ENCODE measurements around the gene DLX5. TPM values are rescaled to one million over a fixed set of nuclear protein-coding genes. Genes with fewer than 3 reads are reported as not detected.
A peak's percentile ranks its signal among the peaks of the same experiment; 100 is the strongest.

The DLX5 gene
- total RNA-seq, 2 donors from 2014 or later: not detected

GRCh38 chr7:97004247-97005182, 20.1 kb downstream of the DLX5 start:
- H3K4me3 ChIP-seq: peak overlapping the region; percentile 32
- intact Hi-C loops (cut with DNase I): no loop called here

GRCh38 chr7:97003262-97004246, 21.1 kb downstream of the DLX5 start:
- Histone ChIP-seq H3K9me3 (no peaks in the 10 kb centered on the region), H3K9ac (ENCODE audit: low read depth in 2 of 2, low read length in 2 of 2) (no peak overlapping the region), H3K4me1 (peaks cover 5% of the 10 kb centered on the region), H3K36me3 (no peaks in the 10 kb centered on the region), H3K4me3 (no peak overlapping the region), H3K27me3 (peaks cover 94% of the 10 kb centered on the region), H3K27ac (no peak overlapping the region)
- no peak for DNase-seq
- intact Hi-C loops (cut with DNase I): no loop called here
- TF ChIP-seq, protein P1, sequence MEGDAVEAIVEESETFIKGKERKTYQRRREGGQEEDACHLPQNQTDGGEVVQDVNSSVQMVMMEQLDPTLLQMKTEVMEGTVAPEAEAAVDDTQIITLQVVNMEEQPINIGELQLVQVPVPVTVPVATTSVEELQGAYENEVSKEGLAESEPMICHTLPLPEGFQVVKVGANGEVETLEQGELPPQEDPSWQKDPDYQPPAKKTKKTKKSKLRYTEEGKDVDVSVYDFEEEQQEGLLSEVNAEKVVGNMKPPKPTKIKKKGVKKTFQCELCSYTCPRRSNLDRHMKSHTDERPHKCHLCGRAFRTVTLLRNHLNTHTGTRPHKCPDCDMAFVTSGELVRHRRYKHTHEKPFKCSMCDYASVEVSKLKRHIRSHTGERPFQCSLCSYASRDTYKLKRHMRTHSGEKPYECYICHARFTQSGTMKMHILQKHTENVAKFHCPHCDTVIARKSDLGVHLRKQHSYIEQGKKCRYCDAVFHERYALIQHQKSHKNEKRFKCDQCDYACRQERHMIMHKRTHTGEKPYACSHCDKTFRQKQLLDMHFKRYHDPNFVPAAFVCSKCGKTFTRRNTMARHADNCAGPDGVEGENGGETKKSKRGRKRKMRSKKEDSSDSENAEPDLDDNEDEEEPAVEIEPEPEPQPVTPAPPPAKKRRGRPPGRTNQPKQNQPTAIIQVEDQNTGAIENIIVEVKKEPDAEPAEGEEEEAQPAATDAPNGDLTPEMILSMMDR (IDR thresholded peaks at IDR 0.05): no peak

More at GRCh38 chr7:97004247-97005182, 20.1 kb downstream of the DLX5 start:
- TF ChIP-seq, protein P1 (IDR thresholded peaks at IDR 0.05): no peak
- Histone ChIP-seq H3K4me1 (peaks cover 5% of the 10 kb centered on the region), H3K27me3 (peaks cover 94% of the 10 kb centered on the region), H3K36me3 (no peaks in the 10 kb centered on the region), H3K9ac (ENCODE audit: low read depth in 2 of 2, low read length in 2 of 2) (no peak overlapping the region), H3K9me3 (no peaks in the 10 kb centered on the region), H3K27ac (no peak overlapping the region)
- DNase-seq: no peak

- Histone ChIP-seq H3K36me3 (no peaks in the 10 kb centered on the region), H3K4me3 (no peak overlapping the region), H3K9ac (ENCODE audit: low read depth in 2 of 2, low read length in 2 of 2) (no peak overlapping the region), H3K27me3 (peaks cover 94% of the 10 kb centered on the region), H3K9me3 (no peaks in the 10 kb centered on the region), H3K27ac (no peak overlapping the region), H3K4me1 (peaks cover 5% of the 10 kb centered on the region)
- TF ChIP-seq, protein P1 (IDR thresholded peaks at IDR 0.05): no peak
- DNase-seq: no peak
- intact Hi-C loops (cut with DNase I): no loop called here
These were observed 21.9 kb downstream of the DLX5 start for GRCh38 chr7:97002555-97003261.

GRCh38 chr7:97001656-97002554, 22.7 kb downstream of the DLX5 start:
- TF ChIP-seq, protein P1 (IDR thresholded peaks at IDR 0.05): no peak
- Histone ChIP-seq H3K27me3 (peaks cover 94% of the 10 kb centered on the region), H3K27ac (no peak overlapping the region), H3K4me1 (peaks cover 5% of the 10 kb centered on the region), H3K4me3 (no peak overlapping the region), H3K9ac (ENCODE audit: low read depth in 2 of 2, low read length in 2 of 2) (no peak overlapping the region), H3K9me3 (no peaks in the 10 kb centered on the region), H3K36me3 (no peaks in the 10 kb centered on the region)
- DNase-seq: no peak
- intact Hi-C loops (cut with DNase I): no loop called here

Data from colonic mucosa (tissue), 4 donors.